Ishikawa (cell line): ENCODE data around the gene CCAR1.

Experiments used
- CEBPB ChIP-seq: IDR thresholded peaks from 2 replicates; pipeline ENCODE4 v1.6.1; 2012
- CREB1 ChIP-seq: IDR thresholded peaks from 2 replicates; pipeline ENCODE4 v1.6.1; 2012; ENCODE audit warnings: low read depth
- EGR1 ChIP-seq: IDR thresholded peaks from 2 replicates; pipeline ENCODE4 v1.6.1; 2012
- EP300 ChIP-seq: IDR thresholded peaks from 2 replicates; pipeline ENCODE4 v1.6.1; 2012; ENCODE audit warnings: borderline replicate concordance
- FOXM1 ChIP-seq: IDR thresholded peaks from 2 replicates; pipeline ENCODE4 v1.6.1; 2012; ENCODE audit warnings: low read depth, borderline replicate concordance
- NFIC ChIP-seq: IDR thresholded peaks from 2 replicates; pipeline ENCODE4 v1.6.1; 2012
- RAD21 ChIP-seq: IDR thresholded peaks from 2 replicates; pipeline ENCODE4 v1.6.1; 2012; ENCODE audit warnings: low read depth
- TAF1 ChIP-seq: IDR thresholded peaks from 2 replicates; pipeline ENCODE4 v1.6.1; 2012; ENCODE audit warnings: low read depth, mild to moderate bottlenecking
- TCF12 ChIP-seq: IDR thresholded peaks from 2 replicates; pipeline ENCODE4 v1.6.1; 2012; ENCODE audit warnings: low read depth
- TEAD4 ChIP-seq: IDR thresholded peaks from 2 replicates; pipeline ENCODE4 v1.6.1; 2012
- USF1 ChIP-seq: IDR thresholded peaks from 2 replicates; pipeline ENCODE4 v1.6.1; 2012
- YY1 ChIP-seq: IDR thresholded peaks from 2 replicates; pipeline ENCODE4 v1.6.1; 2012; ENCODE audit warnings: low read depth
- ZBTB7A ChIP-seq: IDR thresholded peaks from 2 replicates; pipeline ENCODE4 v1.6.1; 2012; ENCODE audit warnings: low read depth
- TF ChIP-seq, protein P1 (sequence below): IDR thresholded peaks from 2 replicates; pipeline ENCODE4 v1.6.1; 2012; ENCODE audit warnings: low read depth, mild to moderate bottlenecking
- TF ChIP-seq, protein P2 (sequence below): IDR thresholded peaks from 2 replicates; pipeline ENCODE4 v1.6.1; 2012

Gene CCAR1

GRCh38 chr10:68826764-68827591, 105.9 kb downstream of the CCAR1 start, which contains the start of gene STOX1:
Gene STOX1 (plus strand): TSS chr10:68827531. CDS start chr10:68827624, 93 bp downstream.
- TF ChIP-seq TEAD4 (no peak), EP300 (no peak), YY1 (no peak), NFIC (no peak), RAD21 (no peak)

GRCh38 chr10:68828083-68828601, 107.1 kb downstream of the CCAR1 start:
- TF ChIP-seq ZBTB7A: 0 out of 2 replicates have a peak, but pooled peaks have one; percentile 36

DNA sequence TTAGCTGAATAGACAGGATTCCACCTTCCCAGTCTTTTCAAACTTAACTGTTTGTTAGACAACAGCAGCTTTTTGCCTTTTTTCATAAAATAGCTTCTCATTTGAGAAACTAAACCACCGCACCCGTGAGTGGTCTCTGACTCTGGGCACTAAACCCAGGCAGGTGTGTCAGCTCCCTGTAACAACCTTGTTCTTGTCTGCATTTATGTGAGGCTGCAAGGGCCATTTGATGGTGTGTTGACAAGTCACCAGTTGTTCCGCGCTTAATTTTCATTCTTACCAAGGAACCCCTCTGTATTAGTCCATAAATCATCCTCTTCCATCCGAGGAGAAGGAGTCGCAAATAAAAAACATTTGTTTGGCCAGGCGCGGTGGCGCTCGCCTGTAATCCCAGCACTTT, 107.8 kb downstream of the CCAR1 start:
- TF ChIP-seq TAF1: no peak
- no peak for TF ChIP-seq EP300
- no peak for TF ChIP-seq CEBPB
- no peak for TF ChIP-seq TEAD4
- TF ChIP-seq YY1: no peak
- no peak for TF ChIP-seq FOXM1
- TF ChIP-seq, protein P1, sequence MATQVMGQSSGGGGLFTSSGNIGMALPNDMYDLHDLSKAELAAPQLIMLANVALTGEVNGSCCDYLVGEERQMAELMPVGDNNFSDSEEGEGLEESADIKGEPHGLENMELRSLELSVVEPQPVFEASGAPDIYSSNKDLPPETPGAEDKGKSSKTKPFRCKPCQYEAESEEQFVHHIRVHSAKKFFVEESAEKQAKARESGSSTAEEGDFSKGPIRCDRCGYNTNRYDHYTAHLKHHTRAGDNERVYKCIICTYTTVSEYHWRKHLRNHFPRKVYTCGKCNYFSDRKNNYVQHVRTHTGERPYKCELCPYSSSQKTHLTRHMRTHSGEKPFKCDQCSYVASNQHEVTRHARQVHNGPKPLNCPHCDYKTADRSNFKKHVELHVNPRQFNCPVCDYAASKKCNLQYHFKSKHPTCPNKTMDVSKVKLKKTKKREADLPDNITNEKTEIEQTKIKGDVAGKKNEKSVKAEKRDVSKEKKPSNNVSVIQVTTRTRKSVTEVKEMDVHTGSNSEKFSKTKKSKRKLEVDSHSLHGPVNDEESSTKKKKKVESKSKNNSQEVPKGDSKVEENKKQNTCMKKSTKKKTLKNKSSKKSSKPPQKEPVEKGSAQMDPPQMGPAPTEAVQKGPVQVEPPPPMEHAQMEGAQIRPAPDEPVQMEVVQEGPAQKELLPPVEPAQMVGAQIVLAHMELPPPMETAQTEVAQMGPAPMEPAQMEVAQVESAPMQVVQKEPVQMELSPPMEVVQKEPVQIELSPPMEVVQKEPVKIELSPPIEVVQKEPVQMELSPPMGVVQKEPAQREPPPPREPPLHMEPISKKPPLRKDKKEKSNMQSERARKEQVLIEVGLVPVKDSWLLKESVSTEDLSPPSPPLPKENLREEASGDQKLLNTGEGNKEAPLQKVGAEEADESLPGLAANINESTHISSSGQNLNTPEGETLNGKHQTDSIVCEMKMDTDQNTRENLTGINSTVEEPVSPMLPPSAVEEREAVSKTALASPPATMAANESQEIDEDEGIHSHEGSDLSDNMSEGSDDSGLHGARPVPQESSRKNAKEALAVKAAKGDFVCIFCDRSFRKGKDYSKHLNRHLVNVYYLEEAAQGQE: no peak
- TF ChIP-seq, protein P2, sequence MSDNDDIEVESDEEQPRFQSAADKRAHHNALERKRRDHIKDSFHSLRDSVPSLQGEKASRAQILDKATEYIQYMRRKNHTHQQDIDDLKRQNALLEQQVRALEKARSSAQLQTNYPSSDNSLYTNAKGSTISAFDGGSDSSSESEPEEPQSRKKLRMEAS: no peak
- TF ChIP-seq CREB1: no peak
- no peak for TF ChIP-seq USF1
- no peak for TF ChIP-seq RAD21
- no peak for TF ChIP-seq NFIC
- no peak for TF ChIP-seq EGR1
- no peak for TF ChIP-seq TCF12

- no peak for TF ChIP-seq TCF12
- no peak for TF ChIP-seq EP300
- no peak for TF ChIP-seq ZBTB7A
- no peak for TF ChIP-seq CREB1
- no peak for TF ChIP-seq EGR1
- TF ChIP-seq CEBPB: no peak
- TF ChIP-seq USF1: no peak
- no peak for TF ChIP-seq TEAD4
- TF ChIP-seq FOXM1: no peak
- TF ChIP-seq, protein P2: no peak
- TF ChIP-seq NFIC: no peak
- no peak for TF ChIP-seq TAF1
- TF ChIP-seq YY1: no peak
- TF ChIP-seq, protein P1: no peak
- no peak for TF ChIP-seq RAD21
Measured at GRCh38 chr10:68829521-68829920, 108.5 kb downstream of the CCAR1 start.

GRCh38 chr10:68829952-68830351, 108.9 kb downstream of the CCAR1 start:
- TF ChIP-seq EGR1: no peak
- no peak for TF ChIP-seq ZBTB7A
- TF ChIP-seq CEBPB: no peak
- no peak for TF ChIP-seq YY1
- no peak for TF ChIP-seq TAF1
- TF ChIP-seq NFIC: no peak
- TF ChIP-seq TEAD4: no peak
- no peak for TF ChIP-seq RAD21
- TF ChIP-seq TCF12: no peak
- no peak for TF ChIP-seq USF1
- TF ChIP-seq CREB1: no peak
- TF ChIP-seq, protein P2: no peak
